Natural killer cell treated with Interleukin-12 subunit alpha and Interleukin-12 subunit beta and Interleukin-15 and Interleukin-18, amount 100 ng/mL, for 72 hours (primary cell): ENCODE results near the gene CEP295NL. TPM values are rescaled to one million over a fixed set of nuclear protein-coding genes. Genes with fewer than 3 reads are reported as not detected.
"Not testable (repeated sequence)": the region's sequence is repeated elsewhere in the genome, so short reads cannot be mapped to it uniquely, and the experiment has no call there.

Source experiments
- ATAC-seq, 2 donors: fragments of 150-1000 bp; cut with Tn5 transposase in 1 of 2; sonication (Bioruptor Pico), chemical (Tn5 transposase) in 1 of 2; 2 replicates each; pipeline ENCODE4 v1.10.0; 2021
- DNase-seq: peaks from one replicate; pipeline ENCODE4 v3.0.0; 2022; ENCODE audit warnings: low spot score
- H3K27ac Mint-ChIP-seq, 2 donors: 1 replicate in 1 of 2; 2 replicates in 1 of 2; pipeline ENCODE4 v1.8.0; 2022; ENCODE audit warnings: mixed read lengths in 2 of 2, mild to moderate bottlenecking in 1 of 2, moderate library complexity in 1 of 2
- H3K27me3 Mint-ChIP-seq, 2 donors: 1 replicate in 1 of 2; 2 replicates in 1 of 2; pipeline ENCODE4 v1.8.0; 2022; ENCODE audit warnings: mixed read lengths in 2 of 2
- H3K36me3 Mint-ChIP-seq: one replicate; pipeline ENCODE4 v1.8.0; 2022; ENCODE audit warnings: mixed read lengths
- H3K4me1 Mint-ChIP-seq, 2 donors: 1 replicate in 1 of 2; 2 replicates in 1 of 2; pipeline ENCODE4 v1.8.0; 2022; ENCODE audit warnings: low read depth in 2 of 2, mixed read lengths in 2 of 2, mild to moderate bottlenecking in 1 of 2
- H3K4me3 Mint-ChIP-seq: one replicate; pipeline ENCODE4 v1.8.0; 2022; ENCODE audit warnings: mixed read lengths
- H3K9me3 Mint-ChIP-seq: 2 replicates; pipeline ENCODE4 v1.8.0; 2022; ENCODE audit warnings: mixed read lengths
- total RNA-seq, 2 donors: library from RNA; stranded (reverse); gene quantifications; one replicate each; pipeline ENCODE4 v1.2.3, GENCODE V29; 2022

Gene CEP295NL
- total RNA-seq, 2 donors from 2014 or later: not detected

DNA sequence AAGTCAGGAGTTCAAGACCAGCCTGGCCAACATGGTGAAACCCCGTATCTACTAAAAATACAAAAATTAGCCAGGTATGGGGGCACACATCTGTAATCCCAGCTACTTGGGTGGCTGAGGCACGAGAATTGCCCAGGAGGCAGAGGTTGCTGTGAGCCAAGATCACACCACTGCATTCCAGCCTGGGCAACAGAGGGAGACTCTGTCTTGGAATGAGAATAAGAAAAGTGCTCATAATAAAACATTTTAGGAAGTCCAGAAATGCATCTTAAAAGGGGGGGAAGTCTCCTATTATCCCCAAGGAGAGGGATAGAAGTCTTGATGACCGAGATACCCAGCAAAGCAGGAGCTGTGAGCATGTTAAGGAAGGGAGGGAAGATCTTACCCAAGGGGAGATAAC is 36.0 kb downstream of the CEP295NL start:
- not testable (repeated sequence) for H3K27me3 Mint-ChIP-seq, H3K4me1 Mint-ChIP-seq, ATAC-seq, DNase-seq, H3K4me3 Mint-ChIP-seq, H3K36me3 Mint-ChIP-seq, H3K27ac Mint-ChIP-seq, H3K9me3 Mint-ChIP-seq

DNA sequence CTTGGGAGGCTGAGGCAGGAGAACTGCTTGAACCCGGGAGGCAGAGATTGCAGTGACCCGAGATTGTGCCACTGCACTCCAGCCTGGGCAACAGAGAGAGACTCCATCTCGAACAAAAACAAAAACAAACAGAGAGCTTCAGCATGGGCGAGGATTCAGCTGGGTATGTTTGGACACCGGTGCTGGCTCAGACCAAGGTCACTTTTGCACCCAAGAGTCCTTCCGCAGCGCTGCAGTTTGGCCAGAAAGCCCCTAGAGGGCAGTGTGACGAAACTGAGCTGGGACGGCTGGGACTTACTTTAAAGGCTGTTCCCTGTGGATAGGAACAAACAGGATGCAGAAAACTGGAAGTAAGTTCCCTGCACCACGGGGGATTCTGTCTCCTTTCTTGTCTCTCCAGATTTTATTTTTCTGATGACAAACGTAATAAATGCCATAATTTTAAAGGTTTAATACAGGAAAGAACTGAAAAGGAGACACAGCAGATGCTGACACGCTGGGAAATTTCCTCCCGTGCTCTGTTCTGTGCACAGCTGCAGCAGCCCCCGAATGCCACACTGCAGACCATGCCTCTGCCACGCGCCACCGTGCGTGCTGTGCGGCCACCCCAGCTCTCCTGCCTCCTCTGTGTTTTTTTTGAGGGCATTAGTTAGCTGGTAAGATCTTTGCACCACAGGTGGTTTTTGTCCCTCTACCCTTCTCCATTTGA is 37.2 kb downstream of the CEP295NL start:
- no peaks in the 10 kb centered on the region for H3K36me3 Mint-ChIP-seq
- peaks cover 0 to 3% of the 10 kb centered on the region in 2 donors for H3K4me1 Mint-ChIP-seq
- ATAC-seq (peak; percentile 58 to 73), DNase-seq (peak; percentile 83)
- H3K4me3 Mint-ChIP-seq: no peak overlapping the region
- H3K27me3 Mint-ChIP-seq: peaks cover 7 to 8% of the 10 kb centered on the region in 2 donors
- no peak overlapping the region for H3K27ac Mint-ChIP-seq
- H3K9me3 Mint-ChIP-seq: no peaks in the 10 kb centered on the region

DNA sequence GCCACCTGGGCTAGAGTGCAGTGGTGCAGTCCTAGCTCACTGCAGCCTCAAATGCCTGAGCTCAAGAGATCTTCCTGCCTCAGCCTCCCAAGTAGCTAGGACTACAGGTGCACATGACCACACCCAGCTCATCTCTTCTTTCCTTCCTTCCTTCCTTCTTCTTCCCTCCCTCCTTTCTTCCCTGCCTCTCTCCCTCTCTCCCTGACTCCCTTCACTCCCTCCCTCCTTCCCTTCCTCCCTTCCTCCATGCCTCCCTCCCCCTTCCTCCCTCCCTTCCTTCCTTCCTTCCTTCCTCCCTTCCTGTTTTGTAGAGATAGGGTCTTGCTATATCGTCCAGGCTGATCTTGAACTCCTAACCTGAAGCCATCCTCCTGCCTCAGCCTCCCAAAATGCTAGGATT is 38.9 kb downstream of the CEP295NL start:
- H3K9me3 Mint-ChIP-seq: no peaks in the 10 kb centered on the region
- no peak for DNase-seq
- H3K4me3 Mint-ChIP-seq: no peak overlapping the region
- no peak for ATAC-seq
- H3K36me3 Mint-ChIP-seq: no peaks in the 10 kb centered on the region
- H3K27me3 Mint-ChIP-seq: peaks cover 7 to 8% of the 10 kb centered on the region in 2 donors
- H3K4me1 Mint-ChIP-seq: peaks cover 0 to 3% of the 10 kb centered on the region in 2 donors
- H3K27ac Mint-ChIP-seq: no peak overlapping the region

DNA sequence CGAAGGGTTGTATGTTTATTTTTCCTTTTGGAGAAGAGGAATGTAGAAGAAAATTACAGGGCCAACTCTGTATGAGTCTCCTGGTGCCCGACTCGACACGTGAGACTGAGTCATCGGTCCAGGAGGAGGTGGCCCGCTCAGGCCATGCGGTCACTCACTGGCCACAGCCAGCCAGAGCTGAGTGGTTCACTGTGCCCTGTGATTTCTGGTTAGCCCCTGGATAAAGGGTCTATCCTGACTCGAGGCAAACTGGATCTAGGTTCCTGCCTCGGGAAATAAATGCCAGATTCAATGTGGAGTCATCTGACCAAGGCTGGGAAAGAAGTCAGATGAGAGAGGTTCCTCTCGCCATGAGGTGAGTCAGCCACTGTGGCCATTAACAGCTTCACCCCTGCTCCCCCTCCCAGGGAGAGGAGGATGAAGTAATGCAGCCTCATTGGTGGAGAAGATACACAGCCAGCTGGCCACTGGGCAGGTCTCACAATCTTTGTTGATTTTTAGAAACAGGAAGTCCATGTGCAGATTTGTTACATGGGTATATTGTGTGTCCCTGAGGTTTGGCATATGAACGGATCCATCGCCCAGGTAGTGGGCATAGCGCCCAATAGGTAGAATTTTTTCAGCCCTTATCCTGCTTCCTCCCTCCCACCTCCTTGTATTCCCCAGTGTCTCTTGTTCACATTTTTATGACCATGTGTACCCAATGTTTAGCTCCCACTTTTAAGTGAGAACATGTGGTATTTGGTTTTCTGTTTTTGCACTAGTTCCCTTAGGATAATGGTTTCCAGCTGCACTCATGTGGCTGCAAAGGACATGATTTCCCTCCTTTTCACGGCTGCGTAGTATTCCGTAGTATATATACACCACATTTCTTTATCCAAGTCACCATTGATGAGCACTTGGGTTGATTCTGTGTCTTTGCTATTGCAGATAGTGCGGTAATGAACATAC is 40.7 kb downstream of the CEP295NL start:
- Mint-ChIP-seq H3K27me3 (peaks cover 7 to 8% of the 10 kb centered on the region in 2 donors), H3K4me1 (peaks cover 0 to 3% of the 10 kb centered on the region in 2 donors), H3K36me3 (no peaks in the 10 kb centered on the region), H3K4me3 (no peak overlapping the region), H3K9me3 (no peaks in the 10 kb centered on the region), H3K27ac (no peak overlapping the region)
- DNase-seq (no peak), ATAC-seq (no peak)

DNA sequence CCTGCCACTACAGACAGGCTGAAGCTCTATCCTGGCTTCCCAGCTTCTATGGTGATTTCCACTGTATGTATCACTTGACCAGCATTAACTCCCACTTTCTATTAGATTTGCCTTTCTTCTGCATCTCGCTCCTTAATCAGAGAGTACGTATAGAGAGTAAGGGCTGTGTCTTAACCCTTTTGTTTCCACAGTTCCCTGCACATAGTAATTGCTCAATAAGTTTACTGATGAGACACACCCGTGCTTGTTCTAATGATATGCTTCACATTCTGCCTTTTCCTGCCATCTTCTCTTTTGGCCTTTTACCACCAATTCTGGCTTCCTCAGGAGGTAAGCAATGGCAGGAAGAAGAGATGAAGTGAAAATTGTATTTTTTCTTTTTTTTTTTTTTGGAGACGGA is 41.8 kb downstream of the CEP295NL start:
- peaks cover 7 to 8% of the 10 kb centered on the region in 2 donors for H3K27me3 Mint-ChIP-seq
- no peaks in the 10 kb centered on the region for H3K36me3 Mint-ChIP-seq
- H3K4me3 Mint-ChIP-seq: no peak overlapping the region
- ATAC-seq (no peak), DNase-seq (no peak)
- H3K9me3 Mint-ChIP-seq: no peaks in the 10 kb centered on the region
- no peak overlapping the region for H3K27ac Mint-ChIP-seq
- H3K4me1 Mint-ChIP-seq: peaks cover 0 to 3% of the 10 kb centered on the region in 2 donors

DNA sequence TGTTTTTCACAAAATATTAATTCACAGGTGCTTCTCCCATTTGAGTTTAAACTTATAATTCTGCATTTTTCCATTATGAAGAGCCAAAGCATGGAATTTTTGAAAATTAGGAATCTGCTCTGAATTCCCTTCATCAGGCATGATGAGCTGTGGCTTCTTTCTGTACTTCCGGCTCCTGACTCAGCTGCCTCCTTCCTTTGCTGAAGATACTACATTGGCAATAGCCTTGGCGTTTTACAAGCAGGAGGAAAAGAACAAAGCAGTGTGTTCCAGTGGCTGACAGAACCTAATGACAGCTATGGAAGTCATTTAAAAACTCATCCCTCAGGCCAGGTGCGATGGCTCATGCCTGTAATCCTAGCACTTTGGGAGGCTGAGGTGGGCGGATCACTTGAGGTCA is 44.0 kb downstream of the CEP295NL start:
- Mint-ChIP-seq H3K36me3 (no peaks in the 10 kb centered on the region), H3K9me3 (no peaks in the 10 kb centered on the region), H3K27ac (no peak overlapping the region), H3K27me3 (peaks cover 4 to 7% of the 10 kb centered on the region in 2 donors), H3K4me1 (no peaks in the 10 kb centered on the region), H3K4me3 (no peak overlapping the region)
- no peak for ATAC-seq
- DNase-seq: no peak

DNA sequence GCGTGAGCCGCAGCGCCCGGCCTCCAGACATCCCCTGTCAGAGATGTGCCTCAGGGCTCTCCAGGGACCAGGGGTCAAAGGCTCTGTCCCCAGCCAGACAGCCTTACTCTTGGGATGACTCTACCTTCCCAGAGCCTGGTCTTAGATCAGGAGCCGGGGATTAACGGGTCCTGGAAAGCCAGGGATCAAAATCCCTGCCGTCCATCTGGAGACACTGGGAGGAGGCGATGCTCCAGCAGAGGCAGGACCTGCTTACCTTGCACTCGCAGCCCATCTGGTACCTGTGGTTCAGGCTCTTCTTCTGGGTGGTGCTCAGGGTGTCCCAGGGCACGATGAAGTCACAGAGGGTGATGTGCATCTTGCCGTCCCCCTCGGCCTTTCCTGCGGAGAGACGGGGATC is 45.7 kb downstream of the CEP295NL start:
- H3K4me3 Mint-ChIP-seq: no peak overlapping the region

DNA sequence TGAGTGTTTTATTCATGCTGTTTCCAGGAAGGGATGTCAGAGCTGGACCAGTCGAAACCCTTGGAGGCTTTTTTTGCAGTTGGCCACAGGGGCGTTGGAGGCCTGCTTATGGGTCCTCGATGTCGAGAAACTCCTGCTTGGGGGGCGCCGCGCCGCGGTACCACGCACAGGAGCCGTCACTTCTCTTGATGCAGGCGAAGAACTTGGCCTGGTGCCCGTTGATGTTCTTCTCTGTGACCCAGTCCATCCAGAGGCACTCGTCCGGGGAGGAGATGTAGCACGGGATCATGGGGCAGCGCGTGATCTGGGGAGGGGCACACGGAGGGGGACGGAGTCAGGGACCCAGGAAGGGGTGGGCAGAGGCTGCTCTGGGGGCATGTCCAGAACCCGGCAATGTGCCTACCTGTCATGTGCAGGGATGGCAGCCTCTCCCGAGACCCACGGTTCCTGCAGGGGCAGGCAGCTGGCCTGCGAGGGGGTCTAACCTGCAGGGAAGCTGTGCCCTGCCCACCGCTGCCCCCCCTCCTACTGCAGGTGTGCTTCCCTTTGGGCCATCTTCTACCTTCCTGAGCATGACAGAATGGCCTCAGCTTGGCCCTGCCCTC is 47.3 kb downstream of the CEP295NL start:
- Mint-ChIP-seq H3K4me1 (no peaks in the 10 kb centered on the region), H3K27me3 (no peaks in the 10 kb centered on the region), H3K4me3 (no peak overlapping the region), H3K36me3 (no peaks in the 10 kb centered on the region), H3K27ac (no peak overlapping the region), H3K9me3 (no peaks in the 10 kb centered on the region)
- ATAC-seq (no peak), DNase-seq (no peak)

More for the DNA sequence above, 45.7 kb downstream of the CEP295NL start:
- Mint-ChIP-seq H3K36me3 (no peaks in the 10 kb centered on the region), H3K9me3 (no peaks in the 10 kb centered on the region), H3K27ac (no peak overlapping the region), H3K4me1 (no peaks in the 10 kb centered on the region), H3K27me3 (no peaks in the 10 kb centered on the region)
- DNase-seq: no peak
- no peak for ATAC-seq

DNA sequence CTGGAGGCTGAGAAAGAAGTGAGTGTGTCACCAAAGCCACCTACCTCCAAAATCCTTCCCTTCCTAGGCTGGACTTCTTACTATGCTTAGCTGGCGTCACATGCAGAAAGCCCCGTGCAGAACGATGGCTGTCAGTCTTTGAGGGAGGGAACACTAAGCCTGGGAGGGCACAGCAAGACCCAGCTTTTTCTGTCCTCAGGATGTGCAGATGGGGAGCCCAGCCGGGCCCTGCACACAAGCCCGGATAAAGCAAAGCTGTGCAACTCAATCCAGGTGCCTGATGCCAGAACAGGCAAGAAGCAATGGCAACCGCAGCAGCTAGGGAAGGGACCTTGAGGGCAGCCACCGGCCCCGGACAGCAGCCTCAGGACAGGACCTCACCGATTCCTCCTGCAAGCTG is 48.5 kb downstream of the CEP295NL start:
- no peak overlapping the region for H3K27ac Mint-ChIP-seq
- no peak overlapping the region for H3K4me3 Mint-ChIP-seq
- H3K27me3 Mint-ChIP-seq: no peaks in the 10 kb centered on the region
- H3K9me3 Mint-ChIP-seq: no peaks in the 10 kb centered on the region
- no peaks in the 10 kb centered on the region for H3K4me1 Mint-ChIP-seq
- ATAC-seq (no peak), DNase-seq (no peak)
- H3K36me3 Mint-ChIP-seq: no peaks in the 10 kb centered on the region

DNA sequence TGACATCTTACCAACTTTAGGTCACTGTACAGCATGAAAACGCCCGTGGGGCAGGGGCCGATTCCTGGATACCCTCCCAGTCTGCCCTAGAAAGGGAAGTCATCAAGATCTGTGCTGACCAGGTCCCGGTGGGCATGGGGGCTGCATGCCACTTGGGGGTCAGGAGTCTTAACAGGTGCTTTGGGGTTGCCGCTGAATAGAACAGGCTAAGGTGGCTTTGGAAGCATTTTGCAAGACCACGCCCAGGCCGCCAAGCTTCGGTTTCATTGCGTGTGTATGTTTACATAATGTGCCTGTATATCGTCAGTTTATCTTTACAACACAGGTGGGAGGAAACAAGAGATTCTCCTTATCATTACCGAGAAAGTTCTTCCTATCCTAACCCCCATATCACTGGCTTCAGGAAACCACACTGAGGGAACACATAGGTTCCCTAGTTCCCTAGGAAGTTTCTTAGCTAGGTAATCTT is 49.0 kb downstream of the CEP295NL start:
- Mint-ChIP-seq H3K36me3 (no peaks in the 10 kb centered on the region), H3K4me1 (no peaks in the 10 kb centered on the region), H3K27ac (no peak overlapping the region), H3K9me3 (no peaks in the 10 kb centered on the region), H3K27me3 (no peaks in the 10 kb centered on the region), H3K4me3 (no peak overlapping the region)
- ATAC-seq (no peak), DNase-seq (no peak)

DNA sequence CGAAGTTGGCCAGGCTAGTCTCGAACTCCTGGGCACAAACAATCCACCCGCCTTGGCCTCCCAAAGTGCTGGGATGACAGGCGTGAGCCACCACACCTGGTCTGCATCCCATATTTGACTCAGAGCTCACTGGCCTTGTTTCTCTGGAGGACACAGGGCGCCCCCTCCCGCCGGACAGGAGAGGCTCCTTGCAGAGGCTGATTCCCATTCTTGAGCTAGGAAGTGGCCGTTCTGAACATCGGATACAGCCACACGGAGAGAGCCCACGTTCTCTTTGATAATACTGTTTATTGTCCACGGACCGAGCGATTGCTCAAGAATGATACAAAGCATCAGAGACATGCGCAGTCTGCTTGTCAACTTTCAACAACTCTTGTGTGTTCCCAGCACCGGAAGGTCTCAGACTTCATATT is 50.3 kb downstream of the CEP295NL start:
- H3K9me3 Mint-ChIP-seq: no peaks in the 10 kb centered on the region
- H3K27me3 Mint-ChIP-seq: no peaks in the 10 kb centered on the region
- H3K4me1 Mint-ChIP-seq: no peaks in the 10 kb centered on the region
- no peak overlapping the region for H3K27ac Mint-ChIP-seq
- no peak overlapping the region for H3K4me3 Mint-ChIP-seq
- ATAC-seq: no peak
- no peaks in the 10 kb centered on the region for H3K36me3 Mint-ChIP-seq
- no peak for DNase-seq

DNA sequence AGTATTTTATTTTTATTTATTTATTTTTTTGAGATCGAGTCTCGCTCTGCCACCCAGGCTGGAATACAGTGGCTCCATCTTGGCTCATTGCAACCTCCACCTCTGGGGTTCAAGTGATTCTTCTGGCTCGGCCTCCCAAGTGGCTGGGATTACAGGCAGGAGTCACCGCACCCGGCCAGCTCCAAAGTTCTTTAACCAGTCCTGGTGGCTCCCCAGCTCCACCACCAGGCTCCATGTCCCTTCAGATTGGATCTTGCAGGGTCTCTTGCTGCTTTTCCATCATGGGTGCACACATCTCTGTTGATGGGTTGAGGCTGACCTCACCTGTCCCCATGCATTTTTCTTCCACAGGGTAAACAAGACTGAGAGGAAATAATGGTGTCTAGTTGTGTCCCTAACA is 54.0 kb downstream of the CEP295NL start:
- DNase-seq (no peak), ATAC-seq (no peak)
- Mint-ChIP-seq H3K36me3 (no peaks in the 10 kb centered on the region), H3K9me3 (no peaks in the 10 kb centered on the region), H3K27ac (no peak overlapping the region), H3K4me1 (peaks cover 4 to 5% of the 10 kb centered on the region in 2 donors), H3K4me3 (no peak overlapping the region), H3K27me3 (no peaks in the 10 kb centered on the region)

DNA sequence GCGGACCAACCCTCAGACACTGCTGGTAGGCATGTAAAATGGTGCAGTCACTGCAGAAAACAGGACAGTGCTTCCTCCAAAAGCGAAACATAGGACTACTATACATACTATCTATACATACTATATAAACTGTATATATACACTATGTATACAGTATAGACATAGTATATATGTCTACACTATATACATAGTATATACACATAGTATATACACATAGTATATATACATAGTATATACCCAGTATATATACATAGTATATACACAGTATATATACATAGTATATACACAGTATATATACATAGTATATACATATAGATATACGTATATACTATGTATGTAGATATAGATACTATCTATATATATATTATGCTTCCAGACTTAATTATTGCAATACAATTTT is 55.9 kb downstream of the CEP295NL start:
- DNase-seq (no peak), ATAC-seq (no peak)
- no peak overlapping the region for H3K4me3 Mint-ChIP-seq
- no peaks in the 10 kb centered on the region for H3K27me3 Mint-ChIP-seq
- H3K36me3 Mint-ChIP-seq: no peaks in the 10 kb centered on the region
- H3K9me3 Mint-ChIP-seq: no peaks in the 10 kb centered on the region
- no peak overlapping the region for H3K27ac Mint-ChIP-seq
- H3K4me1 Mint-ChIP-seq: peaks cover 5% of the 10 kb centered on the region in 2 donors
